Measurements from ENCODE around the gene TAAR6.

GRCh38 chr6:132571774-132572173 lies 1.7 kb downstream of the TAAR6 start:
- TF ChIP-seq EZH2phosphoT487 (IDR thresholded peaks at IDR 0.05; ENCODE audit: insufficient read depth, low read depth), result no peak
- TF ChIP-seq EZH2 (IDR thresholded peaks at IDR 0.05; ENCODE audit: insufficient read depth, poor library complexity, severe bottlenecking), result no peak

Data from GM23248 (cell line).